NCI-H2029 (cell line): ENCODE results near the gene UFSP1.
A peak's percentile ranks its signal among the peaks of the same experiment; 100 is the strongest.

Experiments used
- DNase-seq: peaks from one replicate; lab custom pipeline; 2025; lab: John Stamatoyannopoulos, UW

The UFSP1 gene

GRCh38 chr7:100882201-100882600 is 7.3 kb downstream of the UFSP1 start:
- DNase-seq, result no peak

GRCh38 chr7:100881136-100881535 is 8.4 kb downstream of the UFSP1 start:
- no peak for DNase-seq

GRCh38 chr7:100880645-100881044 is 8.9 kb downstream of the UFSP1 start:
- DNase-seq, result no peak

DNA sequence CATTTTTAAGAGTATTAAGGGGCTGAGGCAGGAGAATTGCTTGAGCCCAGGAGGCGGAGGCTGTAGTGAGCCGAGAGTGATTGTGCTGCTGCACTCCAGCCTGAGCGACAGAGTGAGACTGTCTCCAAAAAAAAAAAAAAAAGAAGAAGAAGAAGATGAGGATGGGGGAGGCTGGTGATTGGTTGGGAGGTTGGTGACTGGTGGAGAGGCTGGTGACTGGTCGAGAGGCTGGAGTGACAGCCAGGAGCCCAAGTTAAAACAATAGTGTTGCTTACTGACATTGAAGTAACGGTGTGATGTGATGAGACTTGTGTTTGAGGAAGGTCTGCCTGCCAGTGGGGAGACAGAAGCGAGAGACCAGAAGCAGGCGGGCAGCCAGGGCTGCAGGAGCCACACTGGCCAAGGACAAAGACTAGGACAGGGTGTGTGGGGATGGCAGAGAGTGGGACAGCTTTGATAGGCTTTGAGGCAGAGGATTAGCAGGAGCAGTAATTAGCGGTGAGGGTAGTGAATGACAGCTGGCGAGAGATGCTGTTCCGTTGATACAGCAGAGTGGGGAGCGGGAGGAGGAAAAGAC is 9.7 kb downstream of the UFSP1 start:
- no peak for DNase-seq

DNA sequence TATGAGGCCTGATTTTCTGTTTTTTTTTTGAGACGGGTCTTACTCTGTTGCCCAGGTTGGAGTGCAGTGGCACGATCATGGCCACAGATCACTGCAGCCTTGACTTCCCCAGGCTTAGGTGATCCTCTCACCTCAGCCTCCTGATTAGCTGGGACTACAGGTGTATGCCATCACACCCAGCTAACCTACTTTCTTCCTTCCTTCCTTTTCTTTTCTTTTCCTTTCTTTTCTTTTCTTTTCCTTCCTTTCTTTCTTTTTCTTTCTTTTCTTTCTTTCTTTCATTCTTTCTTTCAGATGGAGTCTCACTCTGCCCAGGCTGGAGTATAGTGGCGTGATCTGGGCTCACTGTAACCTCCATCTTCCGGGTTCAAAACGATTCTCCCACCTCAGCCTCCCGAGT is 10.8 kb downstream of the UFSP1 start:
- DNase-seq, result no peak

GRCh38 chr7:100878013-100878412 is 11.5 kb downstream of the UFSP1 start:
- no peak for DNase-seq

- peak; percentile 18 for DNase-seq
These were observed 14.2 kb downstream of the UFSP1 start for GRCh38 chr7:100875356-100875751.

DNA sequence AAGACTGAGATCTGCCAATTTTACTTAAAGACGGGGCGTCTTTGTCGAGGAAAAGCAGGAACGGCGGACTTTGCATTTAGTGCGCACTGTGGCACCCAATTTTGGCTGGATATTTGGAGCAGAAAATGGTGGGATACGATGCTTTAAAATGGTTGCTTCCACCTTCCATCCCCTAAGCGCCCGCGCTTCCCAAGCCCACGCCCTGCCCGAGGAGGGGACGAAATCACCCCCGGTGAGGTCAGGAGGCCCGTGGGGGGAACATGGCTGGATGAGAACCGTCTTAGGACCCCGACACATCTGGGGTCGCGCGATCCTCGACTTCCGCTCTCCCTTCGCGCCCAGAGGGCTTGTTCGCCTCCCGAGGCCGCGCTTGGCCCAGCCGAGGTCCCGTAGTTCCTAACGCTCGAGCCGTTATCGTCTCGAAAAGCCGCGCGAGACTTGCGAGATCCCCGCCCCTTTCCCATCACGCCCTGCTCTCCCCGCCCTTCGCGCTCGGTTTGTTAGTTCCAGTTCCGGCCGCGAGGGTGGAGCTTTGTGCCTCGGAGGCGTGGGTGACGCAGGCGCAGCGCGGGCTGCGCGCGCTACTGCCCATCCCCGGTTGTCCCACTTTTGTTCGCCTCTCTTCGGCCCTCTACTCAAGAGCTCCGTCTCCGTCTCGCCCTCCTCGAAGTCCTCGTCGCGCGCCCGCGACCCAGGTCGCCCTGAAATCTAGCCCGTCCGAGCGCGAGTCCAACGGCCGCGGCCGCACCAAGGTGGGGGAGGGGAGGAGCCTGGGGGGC is 14.7 kb downstream of the UFSP1 start, which contains the start of gene SRRT:
Gene SRRT (plus strand): TSS at position 527 of the 779 bp plus-strand sequence. CDS start 488 bp downstream, outside the sequence.
- peak; percentile 99 for DNase-seq

DNA sequence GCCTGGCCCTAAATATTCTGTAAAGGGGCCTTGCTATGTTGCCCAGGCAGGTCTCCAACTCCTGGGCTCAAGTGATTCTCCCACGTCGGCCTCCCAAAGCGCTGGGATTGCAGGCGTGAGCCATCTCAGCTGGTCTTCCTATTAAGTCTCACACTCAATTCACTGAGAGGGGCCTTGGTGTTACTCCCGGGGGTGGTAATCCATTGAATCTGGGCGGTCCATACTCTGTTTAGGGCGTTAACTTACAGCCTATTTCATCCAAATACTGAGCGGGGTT is 15.3 kb downstream of the UFSP1 start:
- DNase-seq, result no peak

DNA sequence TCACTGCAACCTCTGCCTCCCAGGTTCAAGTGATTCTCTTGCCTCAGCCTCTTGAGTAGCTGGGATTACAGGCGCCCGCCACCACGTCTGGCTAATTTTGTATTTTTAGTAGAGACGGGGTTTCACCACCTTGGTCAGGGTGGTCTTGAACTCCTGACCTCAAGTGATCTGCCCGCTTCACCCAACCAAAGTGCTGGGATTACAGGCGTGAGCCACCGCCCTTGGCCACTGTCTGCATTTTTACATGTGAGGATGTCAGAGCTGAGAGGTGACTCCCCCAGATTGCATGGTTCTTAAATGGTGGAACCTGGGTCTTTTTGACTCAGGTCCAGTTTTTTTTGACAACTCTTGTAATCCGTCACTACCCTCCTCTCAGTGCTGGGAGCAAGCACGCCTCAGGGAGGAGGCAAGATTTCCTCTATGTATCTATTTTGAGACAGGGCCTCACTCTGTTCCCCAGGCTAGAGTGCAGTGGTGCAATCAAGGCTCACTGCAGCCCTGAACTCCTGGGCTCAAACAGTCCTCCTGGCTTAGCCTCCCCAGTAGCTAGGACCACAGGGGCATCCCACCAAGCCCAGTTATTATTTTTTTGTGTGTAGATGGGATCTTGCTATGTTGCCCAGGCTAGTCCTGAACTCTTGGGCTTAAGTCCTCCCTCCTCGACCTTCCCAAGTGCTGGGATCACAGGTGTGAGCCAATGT is 15.8 kb downstream of the UFSP1 start:
- DNase-seq, result no peak

GRCh38 chr7:100867776-100868485 is 21.6 kb downstream of the UFSP1 start:
- no peak for DNase-seq

GRCh38 chr7:100867040-100867775 is 22.3 kb downstream of the UFSP1 start, which contains the start of gene TRIP6:
TSS of gene TRIP6 (plus strand) at chr7:100867387. CDS start at chr7:100867498, 111 bp downstream.
- DNase-seq, result no peak

DNA sequence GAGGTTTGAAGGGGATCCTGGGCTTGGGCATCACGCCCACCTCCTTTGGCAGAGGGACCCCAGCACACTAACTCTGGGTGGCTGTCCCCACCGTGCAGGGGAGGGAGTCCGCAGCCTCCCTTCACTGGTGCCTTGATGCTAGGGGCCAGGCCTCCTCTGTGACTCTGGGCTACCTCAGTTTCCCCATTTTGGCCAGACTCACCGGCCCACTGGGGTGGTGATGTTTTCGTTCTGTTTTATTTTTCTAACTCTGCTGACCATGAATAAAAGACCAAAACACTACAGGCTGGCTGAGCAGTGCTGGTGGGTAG is 22.8 kb downstream of the UFSP1 start:
- DNase-seq, result no peak

DNA sequence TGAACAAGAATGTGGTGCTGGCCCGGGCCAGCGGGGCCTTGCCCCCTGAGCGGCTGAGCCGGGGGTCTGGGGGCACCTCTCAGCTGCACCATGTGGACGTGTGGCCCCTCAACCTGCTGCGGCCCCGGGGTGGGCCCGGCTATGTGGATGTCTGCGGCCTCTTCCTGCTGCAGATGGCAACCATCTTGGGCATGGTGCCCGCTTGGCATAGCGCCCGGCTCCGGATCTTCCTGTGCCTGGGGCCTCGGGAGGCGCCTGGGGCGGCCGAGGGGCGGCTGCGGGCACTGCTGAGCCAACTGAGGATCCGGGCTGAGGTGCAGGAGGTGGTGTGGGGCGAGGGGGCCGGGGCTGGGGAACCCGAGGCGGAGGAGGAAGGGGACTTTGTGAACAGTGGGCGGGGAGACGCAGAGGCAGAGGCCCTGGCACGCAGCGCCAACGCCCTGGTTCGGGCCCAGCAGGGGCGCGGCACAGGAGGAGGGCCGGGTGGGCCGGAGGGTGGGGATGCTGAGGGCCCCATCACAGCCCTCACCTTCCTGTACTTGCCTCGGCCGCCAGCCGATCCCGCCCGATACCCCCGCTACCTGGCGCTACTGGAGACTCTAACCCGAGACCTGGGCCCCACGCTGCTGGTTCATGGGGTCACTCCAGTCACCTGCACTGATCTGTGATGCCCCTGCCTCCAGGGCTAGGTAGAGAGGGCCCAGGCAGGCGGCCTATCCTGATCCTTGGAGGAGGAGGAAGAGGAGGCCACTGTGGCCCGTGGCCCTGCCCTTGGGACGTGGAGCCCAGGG is 23.4 kb downstream of the UFSP1 start:
- DNase-seq, result peak; percentile 69

GRCh38 chr7:100865372-100865911 is 24.1 kb downstream of the UFSP1 start:
- DNase-seq, result no peak

DNA sequence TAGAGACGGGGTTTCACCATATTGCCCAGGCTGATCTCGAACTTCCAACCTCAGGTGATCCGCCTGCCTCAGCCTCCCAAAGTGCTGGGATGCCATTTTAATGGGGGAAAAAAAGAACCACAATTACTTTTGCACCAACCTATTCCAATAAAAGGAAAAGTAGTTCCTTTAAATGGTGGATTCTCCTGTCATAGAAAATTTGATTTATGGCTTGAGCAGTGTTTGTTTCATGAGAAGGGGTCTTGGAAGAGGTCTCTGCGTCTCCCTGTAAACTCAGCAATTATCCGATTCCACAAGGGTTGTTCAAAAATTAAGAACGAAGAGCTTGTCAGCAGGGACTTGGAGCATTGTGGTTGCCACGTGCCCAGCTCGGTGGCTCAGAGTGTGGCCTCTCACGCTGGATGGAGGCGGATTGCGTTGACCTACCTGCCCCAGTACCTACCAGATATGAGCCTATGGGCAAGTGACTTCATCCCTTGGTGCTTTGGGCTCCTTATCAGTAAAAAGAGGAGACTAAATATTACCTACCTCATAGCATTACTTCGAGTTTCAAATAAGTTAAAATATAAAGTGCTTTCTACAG is 25.2 kb downstream of the UFSP1 start:
- no peak for DNase-seq

DNA sequence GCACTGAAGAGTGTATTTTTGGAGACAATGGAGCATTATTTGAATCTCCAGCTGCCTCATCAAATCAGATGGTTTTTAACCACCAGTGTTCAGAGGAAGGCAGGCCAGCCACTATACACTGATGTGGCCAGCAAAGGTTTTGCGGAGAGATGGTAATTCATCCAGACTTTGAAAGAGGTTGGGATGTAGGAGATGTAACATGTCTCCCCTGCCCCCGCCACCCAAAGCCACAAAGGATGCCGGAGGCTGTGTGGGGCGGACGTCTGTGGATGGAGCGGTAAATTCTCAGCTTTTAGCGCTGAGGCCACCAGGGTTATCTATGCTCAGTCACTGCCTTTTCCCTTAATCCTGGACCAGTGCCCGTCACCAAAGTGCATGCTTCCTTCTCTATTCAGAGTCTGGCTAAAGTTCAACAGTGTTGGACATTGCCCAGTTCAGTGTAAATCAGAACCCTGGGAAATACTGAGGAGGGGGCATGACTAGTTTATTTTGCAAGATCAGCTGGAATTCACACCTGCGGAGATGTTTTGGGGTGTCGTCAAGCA is 26.0 kb downstream of the UFSP1 start:
- no peak for DNase-seq

- DNase-seq, result no peak
These were observed 27.9 kb downstream of the UFSP1 start for GRCh38 chr7:100861616-100861985.

- no peak for DNase-seq
These were observed 28.6 kb downstream of the UFSP1 start for GRCh38 chr7:100860702-100861615.
